Effector CD8-positive, alpha-beta T cell (primary cell): ENCODE measurements around the gene BATF2.
A peak's percentile ranks its signal among the peaks of the same experiment; 100 is the strongest.
"Not testable (repeated sequence)": the region's sequence is repeated elsewhere in the genome, so short reads cannot be mapped to it uniquely, and the experiment has no call there.

Source experiments
- DNase-seq: peaks from one replicate; lab custom pipeline; 2025; lab: John Stamatoyannopoulos, UW
- total RNA-seq, 4 experiments: gene quantifications; one replicate each; lab custom pipeline; 2026; lab: John Stamatoyannopoulos, UW

The BATF2 gene, protein sequence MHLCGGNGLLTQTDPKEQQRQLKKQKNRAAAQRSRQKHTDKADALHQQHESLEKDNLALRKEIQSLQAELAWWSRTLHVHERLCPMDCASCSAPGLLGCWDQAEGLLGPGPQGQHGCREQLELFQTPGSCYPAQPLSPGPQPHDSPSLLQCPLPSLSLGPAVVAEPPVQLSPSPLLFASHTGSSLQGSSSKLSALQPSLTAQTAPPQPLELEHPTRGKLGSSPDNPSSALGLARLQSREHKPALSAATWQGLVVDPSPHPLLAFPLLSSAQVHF
- 0 reads per million in 4 experiments for total RNA-seq

DNA sequence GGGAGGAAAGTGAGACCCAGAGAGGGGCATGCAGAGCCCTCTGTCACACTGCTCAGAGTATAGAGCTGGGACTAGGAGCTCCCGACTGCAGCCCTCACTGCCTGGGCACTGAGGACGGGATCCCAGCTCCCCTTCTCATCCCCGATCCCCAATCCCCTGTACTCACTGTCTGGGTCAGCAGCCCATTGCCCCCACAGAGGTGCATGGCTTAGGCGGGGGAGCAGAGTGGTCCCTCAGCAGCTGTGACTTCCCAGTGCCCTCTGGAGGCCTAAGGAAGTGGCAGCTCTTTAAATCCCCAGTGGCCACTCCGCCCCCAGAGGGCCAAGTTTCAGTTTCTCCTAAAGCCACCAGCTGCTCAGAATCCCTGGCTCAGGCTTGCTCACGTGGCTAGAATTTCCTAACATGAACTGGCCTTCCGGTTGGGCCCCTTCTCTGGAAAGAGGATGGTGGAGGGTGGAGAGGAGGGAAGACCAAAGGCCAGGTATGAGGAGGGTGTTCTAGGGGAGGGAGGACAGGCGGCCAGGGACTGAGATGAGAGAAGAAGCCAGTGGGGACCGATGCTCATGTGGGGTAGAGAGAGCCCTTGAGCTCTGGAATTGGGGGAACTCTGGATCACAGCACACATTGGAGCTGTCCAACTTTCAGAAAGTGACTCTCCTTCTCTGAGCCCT is at the start of gene BATF2:
TSS of gene BATF2 (minus strand) at position 262 of the 671 bp plus-strand sequence. CDS start at position 205, 57 bp downstream.
- no peak for DNase-seq

DNA sequence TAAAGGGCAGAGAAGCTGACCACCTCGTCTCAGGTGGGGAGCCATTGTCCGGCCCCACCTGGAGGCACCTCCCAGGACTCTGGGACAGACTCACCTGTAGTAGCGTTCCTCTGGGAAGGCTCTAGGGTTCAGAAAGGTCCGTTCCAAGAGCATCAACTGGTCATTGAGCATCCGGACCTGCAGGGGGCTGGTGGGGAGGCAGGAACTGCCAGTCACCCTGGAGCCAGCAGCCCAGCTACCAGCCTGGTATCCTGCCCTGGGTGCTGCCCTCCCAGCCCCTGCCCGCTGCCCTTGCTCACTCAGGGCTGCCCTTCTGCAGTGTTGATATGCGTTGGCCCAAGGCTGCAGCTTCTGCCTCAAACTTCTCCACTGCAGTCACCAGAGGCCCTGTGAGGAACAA is 49.0 kb upstream of the BATF2 start:
- no peak for DNase-seq

DNA sequence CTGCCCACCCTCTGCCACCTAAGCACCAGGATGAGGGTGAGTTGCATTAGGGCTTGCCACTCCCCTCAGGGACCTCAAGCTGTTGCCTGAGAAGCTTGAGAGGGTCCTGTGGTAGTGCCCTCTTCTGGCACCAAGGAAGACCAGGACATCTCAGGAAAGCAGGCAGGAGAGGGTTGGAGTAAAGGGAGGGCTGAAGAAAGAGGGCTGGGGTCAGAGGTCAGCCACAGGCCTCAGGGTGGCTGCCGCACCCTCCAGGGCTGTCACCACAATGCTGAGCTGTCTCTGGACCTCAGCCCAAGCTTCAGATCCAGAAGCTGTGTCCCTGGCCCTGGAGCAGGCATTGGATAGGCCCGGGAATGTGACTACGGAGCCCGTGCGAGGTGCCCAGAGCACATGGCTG is 48.3 kb upstream of the BATF2 start:
- DNase-seq: no peak

- DNase-seq: no peak
These were observed 47.2 kb upstream of the BATF2 start for GRCh38 chr11:65043881-65044501.

DNA sequence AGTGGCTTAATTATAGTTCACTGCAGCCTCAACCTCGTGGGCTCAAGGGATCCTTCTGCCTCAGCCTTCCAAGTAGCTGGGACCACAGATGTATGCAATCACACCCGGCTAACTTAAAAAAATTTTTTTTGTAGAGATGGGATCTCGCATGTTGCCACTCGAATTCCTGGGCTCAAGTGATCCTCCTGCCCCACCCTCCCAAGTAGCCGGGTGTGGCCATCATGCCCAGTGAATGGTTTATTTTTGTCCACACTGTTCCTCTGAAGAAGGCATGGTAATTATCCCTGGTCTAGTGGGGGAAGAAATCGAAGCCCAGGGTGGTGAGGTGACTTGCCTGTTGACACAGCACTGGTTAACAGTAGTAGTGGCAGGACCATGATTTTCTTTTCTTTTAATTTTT is 46.1 kb upstream of the BATF2 start:
- no peak for DNase-seq

GRCh38 chr11:65040847-65041622 is 44.3 kb upstream of the BATF2 start, which contains the start of gene SAC3D1:
TSS of gene SAC3D1 (plus strand) at chr11:65041210. CDS start at chr11:65041293, 83 bp downstream.
- DNase-seq: peak; percentile 79

GRCh38 chr11:65040520-65040846 is 43.7 kb upstream of the BATF2 start:
- no peak for DNase-seq

- no peak for DNase-seq
These were observed 40.2 kb upstream of the BATF2 start for GRCh38 chr11:65036931-65037330.

DNA sequence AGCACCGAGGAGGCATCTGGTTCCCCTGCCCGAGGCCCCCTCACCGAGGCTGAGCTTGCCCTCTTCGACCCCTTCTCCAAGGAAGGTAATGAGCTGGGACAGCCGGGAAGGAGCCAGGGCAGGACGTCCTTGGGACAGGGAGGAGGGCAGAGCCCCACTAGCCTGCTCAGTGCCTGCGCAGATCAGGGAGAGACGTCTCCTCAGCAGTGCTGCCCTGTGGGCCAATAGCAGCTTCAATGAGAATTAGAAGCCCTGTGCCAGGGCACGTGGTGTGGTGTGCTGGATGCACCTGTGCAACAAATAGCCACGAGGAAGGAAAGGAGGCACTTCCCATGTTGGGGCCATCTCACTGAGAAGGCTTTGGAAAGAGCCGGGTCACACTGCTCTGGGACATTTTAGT is 38.8 kb upstream of the BATF2 start:
- no peak for DNase-seq

GRCh38 chr11:65034423-65034822 is 37.7 kb upstream of the BATF2 start:
- no peak for DNase-seq

DNA sequence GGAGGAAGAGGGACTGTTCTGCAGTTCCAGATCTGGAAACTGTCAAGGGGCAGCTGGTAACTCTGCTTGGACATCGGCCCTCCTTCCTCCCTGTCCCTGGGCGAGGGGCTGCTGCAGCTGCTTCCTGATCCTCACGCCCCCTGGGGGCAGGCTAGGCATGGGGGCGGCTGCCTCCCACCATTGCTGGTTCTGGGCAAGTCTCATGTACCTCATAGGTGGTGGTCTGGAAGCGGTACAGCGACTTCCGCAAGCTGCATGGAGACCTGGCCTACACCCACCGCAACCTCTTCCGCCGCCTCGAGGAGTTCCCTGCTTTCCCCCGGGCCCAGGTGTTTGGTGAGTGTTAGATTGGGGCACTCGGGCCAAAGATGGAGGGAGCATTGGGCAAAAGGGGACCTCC is 35.4 kb upstream of the BATF2 start:
- no peak for DNase-seq

- DNase-seq: peak; percentile 89
These were observed 30.7 kb upstream of the BATF2 start, which contains the start of gene SNX15 for GRCh38 chr11:65027213-65028067. TSS of gene SNX15 (plus strand) at chr11:65027439. CDS start at chr11:65027538, 99 bp downstream.

DNA sequence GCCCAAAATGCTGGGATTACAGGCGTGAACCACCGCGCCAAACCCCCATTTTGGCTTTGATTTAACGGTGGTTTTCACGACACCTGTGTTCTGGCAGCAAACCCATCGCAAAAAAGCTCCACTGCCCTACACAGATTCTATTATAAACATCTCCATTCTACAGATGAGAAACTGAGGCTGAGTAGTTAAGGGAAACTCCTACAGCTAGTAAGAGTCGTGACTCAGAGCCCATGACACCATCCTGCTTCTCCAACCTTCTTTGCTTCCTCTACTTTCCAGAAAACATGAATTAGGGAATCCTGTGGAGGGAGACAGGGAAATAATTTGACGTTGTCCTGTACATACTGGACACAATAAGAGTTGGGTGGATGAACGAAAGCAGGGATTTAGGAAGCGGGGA is 30.0 kb upstream of the BATF2 start:
- no peak for DNase-seq

GRCh38 chr11:65023502-65023901 is 26.7 kb upstream of the BATF2 start:
- DNase-seq: not testable (repeated sequence)

GRCh38 chr11:65021509-65021908 is 24.7 kb upstream of the BATF2 start:
- no peak for DNase-seq

DNA sequence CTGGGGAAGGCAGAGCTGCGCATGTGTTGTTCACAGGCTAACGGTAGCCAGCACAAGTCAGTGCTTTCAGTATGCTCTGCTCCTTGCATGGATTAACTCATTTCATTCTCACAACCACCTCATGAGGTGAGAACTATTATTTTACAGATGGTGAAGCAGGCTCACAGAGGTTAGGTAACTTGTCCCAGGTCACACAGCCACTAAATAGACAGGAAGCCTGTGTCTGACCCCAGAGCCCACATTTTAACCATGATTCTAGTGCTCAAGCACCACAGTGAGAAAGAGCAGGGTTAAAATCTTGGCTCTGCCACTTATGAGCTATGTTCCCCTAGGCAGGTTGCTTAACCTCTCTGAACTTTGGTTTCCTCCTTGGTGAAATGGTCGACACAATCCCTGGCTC is 24.2 kb upstream of the BATF2 start:
- no peak for DNase-seq

GRCh38 chr11:65019824-65020223 is 23.1 kb upstream of the BATF2 start:
- DNase-seq: no peak

DNA sequence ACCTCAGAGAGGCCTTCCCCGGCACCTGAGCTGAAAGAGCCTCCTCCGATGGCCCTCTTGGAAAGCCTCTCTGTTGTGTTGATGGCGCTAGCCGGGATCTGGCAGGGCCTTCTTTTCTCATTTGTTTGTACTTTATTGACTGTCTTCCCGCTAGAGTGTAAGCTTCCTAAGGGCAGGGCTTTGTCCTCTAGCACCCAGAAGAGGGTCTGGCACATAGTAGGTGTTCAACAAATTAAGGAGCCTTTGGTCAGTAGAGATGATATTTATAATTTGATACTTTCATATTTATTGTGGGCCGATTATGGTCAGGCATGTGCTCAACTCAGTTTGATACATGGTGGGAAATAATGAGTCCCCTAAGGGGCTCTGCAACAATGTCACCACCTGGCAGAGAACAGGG is 21.2 kb upstream of the BATF2 start:
- DNase-seq: no peak

DNA sequence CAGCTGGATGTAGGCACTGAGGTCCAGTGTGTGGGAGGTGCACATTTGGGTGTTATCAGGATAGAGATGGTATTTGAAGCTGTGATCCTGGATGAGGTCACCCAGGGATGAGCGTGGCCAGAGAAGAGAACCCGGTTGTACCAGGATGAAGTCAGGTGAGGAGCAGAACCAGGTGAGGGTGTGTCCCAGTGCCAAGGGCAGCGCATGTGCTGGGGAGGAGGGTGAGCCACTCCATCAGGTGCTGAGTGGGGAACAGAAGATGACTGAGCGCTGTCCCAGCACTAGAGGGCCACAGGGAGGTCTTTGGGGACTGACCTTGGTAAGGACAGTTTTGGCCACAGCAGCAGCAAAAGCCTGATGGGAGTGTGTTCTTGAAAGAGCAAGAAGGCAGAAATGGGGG is 19.9 kb upstream of the BATF2 start:
- no peak for DNase-seq

GRCh38 chr11:65014726-65015227 is 18.0 kb upstream of the BATF2 start:
- DNase-seq: no peak
